ENCODE measurements around the gene ADRA2A.

The ADRA2A gene

DNA sequence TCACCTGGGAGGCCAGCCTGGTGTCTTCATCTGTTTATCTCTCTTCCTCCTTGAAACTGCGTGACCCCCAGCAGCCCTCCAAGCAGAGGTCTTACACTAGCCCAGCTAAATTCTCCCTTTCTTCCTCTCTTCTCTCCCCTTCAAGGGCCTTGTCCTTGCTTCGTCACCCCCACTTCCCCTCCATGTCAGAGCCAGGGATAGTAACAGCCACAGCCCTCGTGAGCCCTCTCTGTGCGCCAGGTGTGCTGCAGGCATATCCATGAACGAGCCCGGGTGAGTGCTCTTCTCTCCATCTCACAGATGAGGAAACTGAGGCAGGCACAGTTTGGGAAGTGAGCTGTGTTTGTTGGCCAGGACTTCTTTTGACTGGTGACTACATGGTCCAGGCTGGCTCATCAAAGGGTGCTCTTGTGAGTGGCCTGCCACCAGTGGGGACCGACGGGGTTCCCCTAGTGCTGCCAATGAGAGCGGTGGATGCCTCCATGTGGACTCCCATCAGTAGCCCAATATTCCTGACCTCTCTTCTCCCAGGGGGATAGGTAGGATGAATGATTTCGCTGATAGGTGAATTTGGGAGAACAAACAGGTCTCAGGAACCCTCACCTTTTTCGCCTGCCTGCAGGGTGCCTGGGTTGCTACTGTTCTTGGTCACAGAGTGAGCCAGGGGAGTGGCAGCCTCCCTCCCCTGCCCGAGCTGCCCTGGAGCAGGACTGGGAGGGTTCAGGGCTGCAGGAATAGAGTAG, 38.1 kb downstream of the ADRA2A start (continued):
- TF ChIP-seq ZNF837 (tag by site-specific recombination; IDR thresholded peaks at IDR 0.05), result no peak
- TF ChIP-seq ZNF549 (tag by site-specific recombination; IDR thresholded peaks at IDR 0.05), result no peak
- TF ChIP-seq SALL2 (tag by site-specific recombination; IDR thresholded peaks at IDR 0.05; ENCODE audit: borderline replicate concordance), result no peak
- no peak for TF ChIP-seq PRDM6 (tag by site-specific recombination; IDR thresholded peaks at IDR 0.05)
- no peak for TF ChIP-seq ZNF423 (tag by site-specific recombination; IDR thresholded peaks at IDR 0.05)
- no peak for TF ChIP-seq ZNF76 (tag by site-specific recombination; IDR thresholded peaks at IDR 0.05; ENCODE audit: borderline replicate concordance, low read depth)

DNA sequence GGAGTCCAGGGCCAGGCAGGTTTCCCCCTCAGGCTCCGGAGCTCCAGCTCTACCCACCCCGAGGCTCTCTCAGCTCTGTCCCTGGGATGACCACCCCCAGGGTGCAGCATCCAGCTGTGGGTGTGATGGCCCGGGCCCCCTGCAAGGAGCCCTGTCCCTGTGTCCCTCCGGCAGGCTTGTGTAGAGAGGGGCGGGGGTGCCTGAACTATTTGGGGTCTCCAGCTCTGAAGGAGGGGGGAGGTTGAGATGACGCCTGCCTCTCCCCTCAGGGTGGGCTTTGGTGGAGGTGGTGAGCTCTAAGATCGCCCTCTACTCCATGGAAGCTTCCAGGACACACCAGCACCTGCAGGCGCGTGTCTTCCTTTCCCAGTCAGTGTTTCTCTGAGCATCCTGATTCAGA, 39.4 kb downstream of the ADRA2A start:
- TF ChIP-seq ZNF148 (tag by site-specific recombination; IDR thresholded peaks at IDR 0.05; ENCODE audit: borderline replicate concordance) (no peak), ZNF350 (tag by site-specific recombination; IDR thresholded peaks at IDR 0.05) (no peak), HOXD13 (CRISPR knock-in tag; IDR thresholded peaks at IDR 0.05; ENCODE audit: borderline replicate concordance) (no peak)
- no peak overlapping the region for H3K27ac ChIP-seq (ENCODE audit: extremely low read depth, low read depth, low read length)
- CTCF ChIA-PET, result interaction anchor here (0.7 to 1.4 kb wide), 2 partner anchors 9 to 40 kb away, joined by 3 to 4 read pairs; partner anchors contain the start of gene ADRA2A

GRCh38 chr10:111116762-111117445, 40.1 kb downstream of the ADRA2A start:
- POLR2A ChIA-PET, result no interaction called here
- CTCF ChIA-PET, result interaction anchor here (0.7 kb wide), 1 partner anchor 29 kb away, joined by 3 read pairs; no protein-coding TSS in a partner anchor

More for the DNA sequence above, 39.4 kb downstream of the ADRA2A start:
- H3K4me3 ChIP-seq (ENCODE audit: low read depth, low read length), result no peak overlapping the region
- H3K36me3 ChIP-seq (ENCODE audit: control insufficient read depth in 2 of 2, insufficient read depth in 1 of 2, low read length in 2 of 2), result no peaks in the 10 kb centered on the region
- no peaks in the 10 kb centered on the region; the same call in 1 of the 2 replicates for H3K9me3 ChIP-seq (ENCODE audit: control insufficient read depth, insufficient read depth, low read depth, low read length)
- POLR2A ChIA-PET, result no interaction called here
- H3K4me1 ChIP-seq (ENCODE audit: control insufficient read depth, insufficient read depth, low read length), result no peaks in the 10 kb centered on the region

More at GRCh38 chr10:111116762-111117445, 40.1 kb downstream of the ADRA2A start:
- no peak overlapping the region for H3K27ac ChIP-seq (ENCODE audit: extremely low read depth, low read depth, low read length)
- no peak overlapping the region for H3K4me3 ChIP-seq (ENCODE audit: low read depth, low read length)
- TF ChIP-seq ZNF302 (tag by site-specific recombination; IDR thresholded peaks at IDR 0.05; ENCODE audit: low read depth), result no peak
- TF ChIP-seq ZNF335 (tag by site-specific recombination; conservative IDR thresholded peaks at IDR 0.05), result no peak
- TF ChIP-seq ZNF266 (tag by site-specific recombination; IDR thresholded peaks at IDR 0.05; ENCODE audit: low read depth), result no peak
- no peak for TF ChIP-seq ZNF639 (tag by site-specific recombination; IDR thresholded peaks at IDR 0.05)
- TF ChIP-seq HOXD13 (CRISPR knock-in tag; IDR thresholded peaks at IDR 0.05; ENCODE audit: borderline replicate concordance), result no peak
- TF ChIP-seq SP3 (tag by site-specific recombination; IDR thresholded peaks at IDR 0.05), result no peak
- TF ChIP-seq ZNF426 (tag by site-specific recombination; IDR thresholded peaks at IDR 0.05), result no peak
- TF ChIP-seq ZNF843 (tag by site-specific recombination; IDR thresholded peaks at IDR 0.05), result no peak
- no peak for TF ChIP-seq MEIS1 (CRISPR knock-in tag; IDR thresholded peaks at IDR 0.05; ENCODE audit: borderline replicate concordance)
- TF ChIP-seq SCRT2 (tag by site-specific recombination; IDR thresholded peaks at IDR 0.05), result no peak; the same call in 1 of the 2 replicates
- TF ChIP-seq ZNF596 (tag by site-specific recombination; IDR thresholded peaks at IDR 0.05), result no peak
- TF ChIP-seq, protein P1, sequence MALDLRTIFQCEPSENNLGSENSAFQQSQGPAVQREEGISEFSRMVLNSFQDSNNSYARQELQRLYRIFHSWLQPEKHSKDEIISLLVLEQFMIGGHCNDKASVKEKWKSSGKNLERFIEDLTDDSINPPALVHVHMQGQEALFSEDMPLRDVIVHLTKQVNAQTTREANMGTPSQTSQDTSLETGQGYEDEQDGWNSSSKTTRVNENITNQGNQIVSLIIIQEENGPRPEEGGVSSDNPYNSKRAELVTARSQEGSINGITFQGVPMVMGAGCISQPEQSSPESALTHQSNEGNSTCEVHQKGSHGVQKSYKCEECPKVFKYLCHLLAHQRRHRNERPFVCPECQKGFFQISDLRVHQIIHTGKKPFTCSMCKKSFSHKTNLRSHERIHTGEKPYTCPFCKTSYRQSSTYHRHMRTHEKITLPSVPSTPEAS (tag by site-specific recombination; IDR thresholded peaks at IDR 0.05), result no peak
- TF ChIP-seq ZNF658 (tag by site-specific recombination; IDR thresholded peaks at IDR 0.05), result no peak
- no peak for TF ChIP-seq ZNF133 (tag by site-specific recombination; IDR thresholded peaks at IDR 0.05)
- no peak for TF ChIP-seq ZNF561 (tag by site-specific recombination; IDR thresholded peaks at IDR 0.05; ENCODE audit: borderline replicate concordance)
- TF ChIP-seq BCL6B (tag by site-specific recombination; IDR thresholded peaks at IDR 0.05), result no peak
- H3K4me1 ChIP-seq (ENCODE audit: control insufficient read depth, insufficient read depth, low read length), result no peaks in the 10 kb centered on the region
- H3K36me3 ChIP-seq (ENCODE audit: control insufficient read depth in 2 of 2, insufficient read depth in 1 of 2, low read length in 2 of 2), result no peaks in the 10 kb centered on the region
- H3K9me3 ChIP-seq (ENCODE audit: control insufficient read depth, insufficient read depth, low read depth, low read length), result no peaks in the 10 kb centered on the region; the same call in 1 of the 2 replicates

All from HEK293 (cell line).